CD8-positive, alpha-beta memory T cell (primary cell): Measurements from ENCODE around the gene CLNK. TPM values are rescaled to one million over a fixed set of nuclear protein-coding genes. Genes with fewer than 3 reads are reported as not detected.

Experiments
- CTCF ChIA-PET: fragments of 350-600 bp; sonication (Branson Sonifier 250); formaldehyde crosslinking; loops from one replicate; lab custom pipeline; 2021; ENCODE audit warnings: antibody characterized with exemption; lab: Charles Lee
- POLR2A ChIA-PET: fragments of 350-600 bp; sonication (Branson Sonifier 250); formaldehyde crosslinking; loops from one replicate; lab custom pipeline; 2021; ENCODE audit warnings: antibody characterized with exemption; lab: Charles Lee
- DNase-seq, 5 donors: peaks; one replicate each; pipeline versions ENCODE4 v3.0.0 to v3.0.0-alpha.2; 2020 to 2022; ENCODE audit warnings: mixed read lengths in 1 of 5
- H3K27ac ChIP-seq: one replicate; pipeline ENCODE4 v1.7.0; 2013; ENCODE audit warnings: low read depth, mild to moderate bottlenecking, low read length, moderate library complexity
- H3K27me3 ChIP-seq: 2 replicates; pipeline ENCODE4 v1.7.0; 2013; ENCODE audit warnings: low read length, mild to moderate bottlenecking; ENCODE audit not compliant: insufficient read depth, poor library complexity, severe bottlenecking
- H3K36me3 ChIP-seq: 2 replicates; pipeline ENCODE4 v1.7.0; 2013; ENCODE audit warnings: mild to moderate bottlenecking, low read length, moderate library complexity; ENCODE audit not compliant: insufficient read depth
- H3K4me1 ChIP-seq: 2 replicates; pipeline ENCODE4 v1.7.0; 2013; ENCODE audit warnings: mild to moderate bottlenecking, low read length, moderate library complexity; ENCODE audit not compliant: insufficient read depth
- H3K4me3 ChIP-seq: 2 replicates; pipeline ENCODE4 v1.7.0; 2013; ENCODE audit warnings: mild to moderate bottlenecking, low read length
- H3K9me3 ChIP-seq: 2 replicates; pipeline ENCODE4 v1.7.0; 2013; ENCODE audit warnings: mild to moderate bottlenecking, low read length
- H3K27ac Mint-ChIP-seq, 8 donors: one replicate each; pipeline ENCODE4 v1.8.0; 2020 to 2021; ENCODE audit warnings: mixed read lengths in 8 of 8, mild to moderate bottlenecking in 6 of 8, inconsistent platforms in 3 of 8, moderate library complexity in 3 of 8
- H3K27me3 Mint-ChIP-seq, 2 donors: one replicate each; pipeline ENCODE4 v1.8.0; 2020 to 2021; ENCODE audit warnings: mixed read lengths in 2 of 2, mild to moderate bottlenecking in 1 of 2, moderate library complexity in 1 of 2
- H3K36me3 Mint-ChIP-seq, 3 donors: one replicate each; pipeline ENCODE4 v1.8.0; 2020 to 2021; ENCODE audit warnings: mixed read lengths in 3 of 3, inconsistent platforms in 1 of 3, mild to moderate bottlenecking in 1 of 3
- H3K4me1 Mint-ChIP-seq, 3 donors: one replicate each; pipeline ENCODE4 v1.8.0; 2020 to 2021; ENCODE audit warnings: mixed read lengths in 3 of 3, inconsistent platforms in 1 of 3, mild to moderate bottlenecking in 1 of 3
- H3K4me3 Mint-ChIP-seq, 7 donors: one replicate each; pipeline ENCODE4 v1.8.0; 2020 to 2021; ENCODE audit warnings: mixed read lengths in 7 of 7, mild to moderate bottlenecking in 6 of 7, moderate library complexity in 4 of 7, inconsistent platforms in 2 of 7
- H3K9me3 Mint-ChIP-seq, 5 donors: one replicate each; pipeline ENCODE4 v1.8.0; 2020 to 2022; ENCODE audit warnings: mixed read lengths in 5 of 5, mild to moderate bottlenecking in 3 of 5, moderate library complexity in 2 of 5, inconsistent platforms in 1 of 5
- polyA plus RNA-seq: library from polyadenylated mRNA; unstranded; fragments of 300-500 nt; fragmentation: Illumina TruSeq; gene quantifications from one replicate; pipeline ENCODE4 v1.2.3, GENCODE V29; 2021
- total RNA-seq, 2 experiments: library from RNA; stranded (reverse); gene quantifications; one replicate each; pipeline ENCODE4 v1.2.3, GENCODE V29; 2021

CLNK gene
- total and polyA plus RNA-seq, 3 experiments from 2014 or later = 0.11 to 0.31 TPM; not detected in 1

DNA sequence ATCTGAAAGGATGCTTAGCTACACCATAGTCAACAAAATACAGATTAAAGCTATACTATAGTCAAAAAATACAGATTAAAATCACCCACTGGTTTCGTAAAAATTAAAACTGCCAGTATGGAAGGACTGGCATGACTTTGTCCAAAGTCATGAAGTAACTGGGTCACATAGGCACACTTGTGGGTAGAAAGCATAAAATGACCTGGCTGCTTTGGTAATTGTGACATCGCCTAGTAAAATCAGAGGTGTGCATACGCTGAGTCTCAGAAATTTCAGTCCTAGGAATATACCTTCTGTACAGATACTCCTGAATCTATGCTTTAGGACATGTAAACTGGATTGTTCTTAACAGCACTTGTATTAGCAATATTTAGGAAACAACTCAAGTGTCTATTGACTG, 28.1 kb downstream of the CLNK start:
- no peak overlapping the region for H3K27ac Mint-ChIP-seq
- no peaks in the 10 kb centered on the region for H3K27me3 ChIP-seq
- H3K9me3 Mint-ChIP-seq = peaks cover 0 to 4% (median 0%) of the 10 kb centered on the region in 5 donors
- peaks cover 0 to 5% of the 10 kb centered on the region in 2 donors for H3K27me3 Mint-ChIP-seq
- no peak overlapping the region for H3K4me3 Mint-ChIP-seq
- H3K36me3 Mint-ChIP-seq = no peaks in the 10 kb centered on the region
- H3K4me1 ChIP-seq = no peaks in the 10 kb centered on the region
- no peaks in the 10 kb centered on the region for H3K36me3 ChIP-seq
- POLR2A ChIA-PET = no interaction called here
- no peak overlapping the region for H3K4me3 ChIP-seq
- H3K9me3 ChIP-seq = no peaks in the 10 kb centered on the region
- H3K27ac ChIP-seq = no peak overlapping the region
- CTCF ChIA-PET = no interaction called here
- H3K4me1 Mint-ChIP-seq = peaks cover 4 to 30% (median 9%) of the 10 kb centered on the region in 3 donors
- no peak for DNase-seq

DNA sequence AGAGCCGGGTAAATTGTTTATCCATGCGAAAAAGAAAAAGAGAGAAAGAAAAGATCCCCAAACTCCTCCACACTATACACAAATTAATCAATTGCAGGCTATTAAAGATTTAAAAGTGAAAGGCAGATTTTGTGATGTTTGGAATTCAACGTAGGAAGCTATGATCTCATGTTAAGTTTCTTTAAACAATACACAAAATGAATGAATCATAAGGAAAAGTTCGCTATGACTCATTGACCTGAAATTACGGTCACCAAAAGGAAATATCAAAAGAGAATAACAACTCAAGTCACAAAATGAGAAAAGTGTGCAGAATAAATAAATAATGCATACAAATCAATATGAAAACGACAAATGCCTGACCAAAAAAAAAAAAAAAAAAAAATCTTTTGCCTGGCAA, 28.6 kb downstream of the CLNK start:
- ChIA-PET POLR2A (no interaction called here), CTCF (no interaction called here)
- Mint-ChIP-seq H3K27ac (no peak overlapping the region), H3K36me3 (no peaks in the 10 kb centered on the region), H3K9me3 (peaks cover 0 to 7% (median 0%) of the 10 kb centered on the region in 5 donors), H3K4me3 (peak overlapping the region in 1 of 7 donors; percentile 23), H3K4me1 (peaks cover 4 to 30% (median 9%) of the 10 kb centered on the region in 3 donors), H3K27me3 (peaks cover 0 to 5% of the 10 kb centered on the region in 2 donors)
- H3K27me3 ChIP-seq = no peaks in the 10 kb centered on the region
- no peaks in the 10 kb centered on the region for H3K36me3 ChIP-seq
- no peak overlapping the region for H3K27ac ChIP-seq
- no peaks in the 10 kb centered on the region for H3K9me3 ChIP-seq
- no peak for DNase-seq
- no peaks in the 10 kb centered on the region for H3K4me1 ChIP-seq
- no peak overlapping the region for H3K4me3 ChIP-seq

DNA sequence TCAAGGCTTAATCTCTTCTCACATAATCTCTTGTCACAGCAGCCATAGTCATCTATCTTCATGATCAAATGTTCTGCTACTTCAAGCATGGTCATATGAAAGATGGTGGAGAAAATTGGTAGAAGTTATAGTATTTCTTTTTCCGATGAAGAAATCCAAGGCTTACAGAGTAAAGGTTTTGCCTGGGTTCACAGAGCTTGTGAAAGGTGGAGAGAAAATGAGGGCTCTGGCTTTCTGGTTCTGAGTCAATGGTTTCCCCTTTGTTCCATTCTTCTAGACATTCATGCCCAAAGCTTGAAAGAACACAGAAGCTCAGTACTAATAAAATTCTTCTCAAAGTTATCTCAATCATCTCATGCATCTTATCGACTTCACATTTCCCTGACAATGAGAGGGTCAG, 36.1 kb downstream of the CLNK start:
- Mint-ChIP-seq H3K27me3 (peaks cover 1 to 6% of the 10 kb centered on the region in 2 donors), H3K9me3 (peaks cover 0 to 7% (median 0%) of the 10 kb centered on the region in 5 donors), H3K36me3 (no peaks in the 10 kb centered on the region), H3K27ac (no peak overlapping the region), H3K4me3 (no peak overlapping the region), H3K4me1 (no peaks in the 10 kb centered on the region)
- no peaks in the 10 kb centered on the region for H3K27me3 ChIP-seq
- CTCF ChIA-PET = no interaction called here
- no peaks in the 10 kb centered on the region for H3K4me1 ChIP-seq
- H3K4me3 ChIP-seq = no peak overlapping the region
- no peak overlapping the region for H3K27ac ChIP-seq
- DNase-seq = no peak
- no peaks in the 10 kb centered on the region for H3K9me3 ChIP-seq
- no peaks in the 10 kb centered on the region for H3K36me3 ChIP-seq
- POLR2A ChIA-PET = no interaction called here

DNA sequence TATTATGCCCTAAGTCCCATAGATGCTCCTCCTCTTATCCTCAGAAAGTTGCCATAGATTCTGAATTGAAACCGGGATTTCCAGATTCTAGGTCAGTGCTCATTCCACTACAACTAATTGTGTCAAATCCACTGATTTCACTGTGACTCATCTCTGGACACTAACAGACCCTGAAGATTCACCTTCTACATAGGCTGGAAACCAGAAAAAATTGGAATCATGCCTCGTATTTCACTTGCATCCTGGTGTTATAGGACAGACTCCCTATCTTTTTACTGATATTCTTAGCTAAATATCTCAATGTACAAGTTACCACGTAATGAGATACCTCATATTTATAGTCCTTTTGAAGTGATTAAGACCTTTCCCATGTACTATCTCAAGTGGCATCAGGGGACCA, 36.7 kb downstream of the CLNK start:
- Histone ChIP-seq H3K4me1 (no peaks in the 10 kb centered on the region), H3K36me3 (no peaks in the 10 kb centered on the region), H3K27me3 (no peaks in the 10 kb centered on the region), H3K4me3 (no peak overlapping the region), H3K9me3 (no peaks in the 10 kb centered on the region), H3K27ac (no peak overlapping the region)
- no peaks in the 10 kb centered on the region for H3K36me3 Mint-ChIP-seq
- H3K27me3 Mint-ChIP-seq = peaks cover 1 to 6% of the 10 kb centered on the region in 2 donors
- H3K27ac Mint-ChIP-seq = no peak overlapping the region
- POLR2A ChIA-PET = no interaction called here
- DNase-seq = no peak
- H3K4me1 Mint-ChIP-seq = no peaks in the 10 kb centered on the region
- no peak overlapping the region for H3K4me3 Mint-ChIP-seq
- CTCF ChIA-PET = no interaction called here
- H3K9me3 Mint-ChIP-seq = peaks cover 0 to 5% (median 0%) of the 10 kb centered on the region in 5 donors

DNA sequence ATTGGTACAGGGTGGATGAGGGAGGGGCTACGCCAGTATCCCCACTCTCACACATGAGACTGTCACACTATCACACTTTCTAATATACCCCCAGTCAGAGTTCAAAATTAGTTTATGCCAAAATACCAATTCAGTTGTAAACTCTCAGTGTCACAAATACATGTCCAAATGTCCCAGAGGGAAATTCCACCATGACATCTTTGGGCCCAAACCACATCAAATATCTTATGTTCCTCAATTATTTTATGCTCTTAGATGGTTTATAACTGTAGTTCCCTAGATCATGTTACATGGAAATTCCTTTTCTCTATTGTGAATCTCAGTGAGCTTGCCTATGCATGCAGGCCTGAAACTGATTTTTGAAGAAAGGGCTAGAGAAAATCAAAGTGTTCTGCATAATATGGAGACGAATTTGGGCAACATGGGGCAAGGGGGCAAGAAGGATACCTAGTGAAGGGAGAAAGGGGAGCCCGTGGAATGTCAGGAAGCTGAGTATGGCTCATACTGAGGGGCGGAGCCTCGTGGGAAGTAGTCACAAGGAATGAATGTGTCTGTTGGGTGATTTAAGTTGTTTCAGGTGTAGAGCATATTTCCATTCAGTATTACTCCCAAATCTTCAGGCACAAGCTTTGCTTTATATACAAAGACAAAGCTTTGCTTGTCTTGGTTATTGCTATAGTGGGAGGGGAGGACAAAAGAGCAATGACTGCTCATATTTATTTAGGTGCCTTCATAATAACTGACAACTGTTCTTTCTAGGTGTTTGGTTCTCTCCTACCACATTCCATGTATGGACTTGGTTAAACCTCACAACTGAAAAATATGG, 40.8 kb downstream of the CLNK start:
- ChIA-PET POLR2A (no interaction called here), CTCF (no interaction called here)
- Mint-ChIP-seq H3K4me1 (no peaks in the 10 kb centered on the region), H3K9me3 (no peaks in the 10 kb centered on the region), H3K27me3 (peaks cover 1 to 6% of the 10 kb centered on the region in 2 donors), H3K27ac (no peak overlapping the region), H3K4me3 (no peak overlapping the region), H3K36me3 (no peaks in the 10 kb centered on the region)
- Histone ChIP-seq H3K4me1 (no peaks in the 10 kb centered on the region), H3K27ac (no peak overlapping the region), H3K36me3 (no peaks in the 10 kb centered on the region), H3K27me3 (no peaks in the 10 kb centered on the region), H3K9me3 (no peaks in the 10 kb centered on the region), H3K4me3 (no peak overlapping the region)
- no peak for DNase-seq

- no peaks in the 10 kb centered on the region for H3K36me3 Mint-ChIP-seq
Measured at GRCh38 chr4:10640561-10641201, 43.9 kb downstream of the CLNK start.

DNA sequence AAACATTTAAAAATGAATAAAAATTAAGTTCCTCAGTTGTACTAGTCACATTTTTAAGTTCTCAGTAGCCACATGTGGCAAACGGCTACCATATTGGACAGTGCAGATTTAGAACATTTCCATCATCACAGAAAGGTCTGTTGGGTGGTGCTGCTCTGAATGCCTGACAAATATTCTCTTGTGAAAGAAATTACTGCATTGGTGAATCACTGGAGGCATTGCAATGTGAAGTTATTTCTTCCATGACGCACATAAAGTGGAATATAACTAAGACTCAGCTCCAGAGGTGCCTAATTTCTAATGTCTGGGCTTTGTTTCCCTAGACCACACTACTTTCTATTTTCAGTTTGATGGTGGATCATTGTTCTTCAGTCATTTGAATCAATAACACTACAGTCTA, 44.9 kb downstream of the CLNK start:
- H3K4me1 ChIP-seq = no peaks in the 10 kb centered on the region
- no peaks in the 10 kb centered on the region for H3K27me3 ChIP-seq
- POLR2A ChIA-PET = no interaction called here
- H3K9me3 ChIP-seq = no peaks in the 10 kb centered on the region
- DNase-seq = no peak
- H3K4me3 ChIP-seq = no peak overlapping the region
- Mint-ChIP-seq H3K9me3 (no peaks in the 10 kb centered on the region), H3K4me1 (no peaks in the 10 kb centered on the region), H3K36me3 (no peaks in the 10 kb centered on the region), H3K27me3 (no peaks in the 10 kb centered on the region), H3K4me3 (no peak overlapping the region), H3K27ac (no peak overlapping the region)
- CTCF ChIA-PET = no interaction called here
- H3K36me3 ChIP-seq = no peaks in the 10 kb centered on the region
- no peak overlapping the region for H3K27ac ChIP-seq

More at GRCh38 chr4:10640561-10641201, 43.9 kb downstream of the CLNK start:
- no peaks in the 10 kb centered on the region for H3K9me3 Mint-ChIP-seq
- no peaks in the 10 kb centered on the region for H3K4me1 Mint-ChIP-seq
- H3K4me3 Mint-ChIP-seq = no peak overlapping the region
- Histone ChIP-seq H3K9me3 (no peaks in the 10 kb centered on the region), H3K4me3 (no peak overlapping the region), H3K36me3 (no peaks in the 10 kb centered on the region), H3K27ac (no peak overlapping the region), H3K4me1 (no peaks in the 10 kb centered on the region), H3K27me3 (no peaks in the 10 kb centered on the region)
- DNase-seq = peak in 1 of 5 donors; percentile 26
- no peaks in the 10 kb centered on the region for H3K27me3 Mint-ChIP-seq
- ChIA-PET POLR2A (no interaction called here), CTCF (no interaction called here)
- H3K27ac Mint-ChIP-seq = no peak overlapping the region

DNA sequence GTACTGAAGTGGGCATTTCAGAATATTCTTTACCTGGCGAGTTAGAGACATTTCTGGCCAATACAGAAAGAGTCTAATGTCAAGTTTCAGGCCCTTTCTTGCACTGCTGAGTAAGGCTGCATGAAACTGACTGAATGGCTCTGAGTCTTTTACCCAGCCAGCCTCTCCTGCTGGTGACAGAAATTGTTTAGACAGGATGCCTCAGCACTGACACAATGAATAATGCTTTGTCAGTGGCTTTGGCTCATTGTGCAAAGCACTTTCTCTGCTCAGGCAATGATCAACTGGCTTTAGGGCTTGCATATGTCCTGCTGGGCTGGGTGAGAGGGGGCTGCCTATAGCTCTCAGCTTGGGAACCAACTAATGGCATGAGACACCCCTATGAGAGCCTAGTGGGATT, 45.5 kb downstream of the CLNK start:
- Mint-ChIP-seq H3K4me1 (no peaks in the 10 kb centered on the region), H3K4me3 (no peak overlapping the region), H3K36me3 (no peaks in the 10 kb centered on the region), H3K9me3 (no peaks in the 10 kb centered on the region), H3K27me3 (no peaks in the 10 kb centered on the region), H3K27ac (no peak overlapping the region)
- H3K27ac ChIP-seq = no peak overlapping the region
- H3K4me3 ChIP-seq = no peak overlapping the region
- no peaks in the 10 kb centered on the region for H3K27me3 ChIP-seq
- H3K9me3 ChIP-seq = no peaks in the 10 kb centered on the region
- H3K36me3 ChIP-seq = no peaks in the 10 kb centered on the region
- no peaks in the 10 kb centered on the region for H3K4me1 ChIP-seq
- ChIA-PET POLR2A (no interaction called here), CTCF (no interaction called here)
- DNase-seq = no peak
